Cardiac muscle cell (in vitro differentiated cells and primary cell): ENCODE data around the gene SDK2. TPM values are rescaled to one million over a fixed set of nuclear protein-coding genes. Genes with fewer than 3 reads are reported as not detected.

Source experiments
- DNase-seq, 2 donors: peaks; one replicate each; pipeline versions ENCODE4 v3.0.0 to v3.0.0-alpha.2; 2010 to 2017; ENCODE audit warnings: low read depth in 1 of 2, low spot score in 1 of 2
- H3K27ac ChIP-seq: fragments of 200-600 bp; sonication (generic); 2 replicates; pipeline ENCODE4 v1.5.1; 2016
- H3K27me3 ChIP-seq: fragments of 200-600 bp; sonication (generic); 2 replicates; pipeline ENCODE4 v1.6.0; 2016; ENCODE audit warnings: control low read depth
- H3K36me3 ChIP-seq: fragments of 200-600 bp; sonication (generic); 2 replicates; pipeline ENCODE4 v1.5.1; 2016; ENCODE audit warnings: control low read depth
- H3K4me1 ChIP-seq: fragments of 200-600 bp; sonication (generic); 2 replicates; pipeline ENCODE4 v1.8.1; 2017; ENCODE audit warnings: low read depth, mild to moderate bottlenecking, mixed run types
- H3K4me3 ChIP-seq: fragments of 200-600 bp; sonication (generic); 2 replicates; pipeline ENCODE4 v1.5.1; 2016; ENCODE audit warnings: mild to moderate bottlenecking
- H3K9me3 ChIP-seq: fragments of 200-600 bp; sonication (generic); 2 replicates; pipeline ENCODE4 v1.5.1; 2017; ENCODE audit warnings: low read depth, mild to moderate bottlenecking, control low read depth
- CTCF ChIP-seq: IDR thresholded peaks from 2 replicates; pipeline ENCODE4 v1.5.1; 2012; ENCODE audit warnings: low read depth, mild to moderate bottlenecking, low read length
- polyA plus RNA-seq: library from polyadenylated mRNA; unstranded; fragments of >200 nt; fragmentation: Nextera tagmentation; extraction: Ambion mirVana; gene quantifications from 2 replicates; pipeline ENCODE4 v1.2.1, GENCODE V29; 2016
- total RNA-seq: library from RNA; depleted of rRNA; stranded (reverse); fragments of >200 nt; gene quantifications from 2 replicates; pipeline ENCODE4 v1.2.3, GENCODE V29; 2016

The SDK2 gene
- total and polyA plus RNA-seq, 2 experiments from 2014 or later = 11.8 to 46.8 TPM

GRCh38 chr17:73427198-73427597, 217.0 kb downstream of the SDK2 start:
- H3K4me3 ChIP-seq = no peak overlapping the region
- peaks cover 14% of the 10 kb centered on the region for H3K36me3 ChIP-seq
- no peak for TF ChIP-seq CTCF
- no peak overlapping the region for H3K27ac ChIP-seq
- H3K4me1 ChIP-seq = no peaks in the 10 kb centered on the region
- no peak for DNase-seq
- no peaks in the 10 kb centered on the region for H3K9me3 ChIP-seq
- H3K27me3 ChIP-seq = no peaks in the 10 kb centered on the region

- H3K4me1 ChIP-seq = no peaks in the 10 kb centered on the region
- TF ChIP-seq CTCF = no peak
- no peak overlapping the region for H3K27ac ChIP-seq
- H3K4me3 ChIP-seq = no peak overlapping the region
- DNase-seq = no peak
- no peaks in the 10 kb centered on the region for H3K27me3 ChIP-seq
- peaks cover 21% of the 10 kb centered on the region for H3K36me3 ChIP-seq
- no peaks in the 10 kb centered on the region for H3K9me3 ChIP-seq
Measured at GRCh38 chr17:73424571-73424970, 219.7 kb downstream of the SDK2 start.

GRCh38 chr17:73423806-73424205, 220.4 kb downstream of the SDK2 start:
- Histone ChIP-seq H3K27me3 (no peaks in the 10 kb centered on the region), H3K36me3 (peaks cover 21% of the 10 kb centered on the region), H3K9me3 (no peaks in the 10 kb centered on the region), H3K4me3 (no peak overlapping the region), H3K27ac (no peak overlapping the region), H3K4me1 (no peaks in the 10 kb centered on the region)
- no peak for DNase-seq
- no peak for TF ChIP-seq CTCF

GRCh38 chr17:73423159-73423715, 221.0 kb downstream of the SDK2 start:
- H3K27ac ChIP-seq = no peak overlapping the region
- DNase-seq = no peak
- no peak overlapping the region for H3K4me3 ChIP-seq
- no peaks in the 10 kb centered on the region for H3K4me1 ChIP-seq
- H3K27me3 ChIP-seq = no peaks in the 10 kb centered on the region
- H3K36me3 ChIP-seq = peaks cover 25% of the 10 kb centered on the region
- TF ChIP-seq CTCF = no peak
- H3K9me3 ChIP-seq = no peaks in the 10 kb centered on the region

GRCh38 chr17:73422121-73422520, 222.1 kb downstream of the SDK2 start:
- H3K36me3 ChIP-seq = peaks cover 27% of the 10 kb centered on the region

More at GRCh38 chr17:73422121-73422520, 222.1 kb downstream of the SDK2 start:
- H3K4me3 ChIP-seq = no peak overlapping the region
- no peak for DNase-seq
- TF ChIP-seq CTCF = no peak
- H3K4me1 ChIP-seq = no peaks in the 10 kb centered on the region
- no peaks in the 10 kb centered on the region for H3K27me3 ChIP-seq
- no peak overlapping the region for H3K27ac ChIP-seq
- no peaks in the 10 kb centered on the region for H3K9me3 ChIP-seq
